SH-SY5Y (cell line): ENCODE data around the gene KRT72.

Experiments used
- GATA2 ChIP-seq: IDR thresholded peaks from 2 replicates; pipeline ENCODE4 v1.6.1; 2011; ENCODE audit warnings: mild to moderate bottlenecking, low read depth, low read length
- GATA3 ChIP-seq: IDR thresholded peaks from 2 replicates; pipeline ENCODE4 v1.6.1; 2011; ENCODE audit warnings: low read depth, mild to moderate bottlenecking, low read length, moderate library complexity

DNA sequence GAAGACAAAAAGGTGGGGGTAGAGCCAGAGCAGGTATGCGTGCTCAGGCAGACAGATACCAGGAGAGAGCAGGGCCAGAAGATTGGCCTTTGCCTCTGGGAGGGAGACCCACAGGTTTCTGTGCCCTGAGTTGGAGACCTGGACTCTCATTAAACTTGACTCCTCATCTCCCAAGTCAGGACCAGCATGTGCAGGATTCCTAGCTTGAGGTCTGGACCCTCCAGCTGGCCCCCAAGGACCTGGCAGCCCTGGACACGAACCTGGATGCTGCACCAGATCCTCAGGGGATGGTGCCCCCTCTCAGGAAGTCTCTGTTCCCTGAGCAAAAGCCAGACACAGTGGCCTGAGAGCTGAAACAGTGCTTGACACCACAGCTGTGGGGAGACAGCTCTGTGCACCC, 27.6 kb upstream of the KRT72 start:
- TF ChIP-seq GATA3 (no peak), GATA2 (no peak)
